Brain microvascular endothelial cell (primary cell): Measurements from ENCODE around the gene B4GALT5.

Experiments used
- DNase-seq: peaks from one replicate; pipeline ENCODE4 v3.0.0-alpha.2; 2020
- H3K27ac ChIP-seq: fragments of 250-450 bp; sonication (Bioruptor Pico); 2 replicates; pipeline ENCODE4 v1.5.1; 2020; ENCODE audit warnings: mild to moderate bottlenecking, moderate library complexity
- H3K27me3 ChIP-seq: fragments of 250-450 bp; sonication (Bioruptor Pico); replicated peaks from 2 replicates; pipeline ENCODE4 v1.5.1; 2020; ENCODE audit warnings: mild to moderate bottlenecking
- H3K36me3 ChIP-seq: fragments of 250-450 bp; sonication (Bioruptor Pico); replicated peaks from 2 replicates; pipeline ENCODE4 v1.5.1; 2020; ENCODE audit warnings: mild to moderate bottlenecking
- H3K4me3 ChIP-seq: 2 replicates; pipeline ENCODE4 v1.5.1; 2011; ENCODE audit warnings: low read depth, mild to moderate bottlenecking, control low read depth, low read length, moderate library complexity
- in situ Hi-C: cut with HindIII; loops from 2 replicates; pipeline ENCODE4 v1.10.0; 2017; ENCODE audit warnings: low sequenced_read_pairs, low pct_ligation_motif_present
- TF ChIP-seq, protein P1 (sequence below): IDR thresholded peaks from 2 replicates; pipeline ENCODE4 v1.5.1; 2011; ENCODE audit warnings: low read depth, mild to moderate bottlenecking, moderate library complexity, low read length, control low read depth, inconsistent platforms; ENCODE audit errors: missing control alignments

The B4GALT5 gene

GRCh38 chr20:49587111-49587570, 126.5 kb downstream of the B4GALT5 start:
- no peaks in the 10 kb centered on the region for H3K27me3 ChIP-seq
- no peaks in the 10 kb centered on the region for H3K36me3 ChIP-seq
- TF ChIP-seq, protein P1, sequence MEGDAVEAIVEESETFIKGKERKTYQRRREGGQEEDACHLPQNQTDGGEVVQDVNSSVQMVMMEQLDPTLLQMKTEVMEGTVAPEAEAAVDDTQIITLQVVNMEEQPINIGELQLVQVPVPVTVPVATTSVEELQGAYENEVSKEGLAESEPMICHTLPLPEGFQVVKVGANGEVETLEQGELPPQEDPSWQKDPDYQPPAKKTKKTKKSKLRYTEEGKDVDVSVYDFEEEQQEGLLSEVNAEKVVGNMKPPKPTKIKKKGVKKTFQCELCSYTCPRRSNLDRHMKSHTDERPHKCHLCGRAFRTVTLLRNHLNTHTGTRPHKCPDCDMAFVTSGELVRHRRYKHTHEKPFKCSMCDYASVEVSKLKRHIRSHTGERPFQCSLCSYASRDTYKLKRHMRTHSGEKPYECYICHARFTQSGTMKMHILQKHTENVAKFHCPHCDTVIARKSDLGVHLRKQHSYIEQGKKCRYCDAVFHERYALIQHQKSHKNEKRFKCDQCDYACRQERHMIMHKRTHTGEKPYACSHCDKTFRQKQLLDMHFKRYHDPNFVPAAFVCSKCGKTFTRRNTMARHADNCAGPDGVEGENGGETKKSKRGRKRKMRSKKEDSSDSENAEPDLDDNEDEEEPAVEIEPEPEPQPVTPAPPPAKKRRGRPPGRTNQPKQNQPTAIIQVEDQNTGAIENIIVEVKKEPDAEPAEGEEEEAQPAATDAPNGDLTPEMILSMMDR = no peak
- H3K27ac ChIP-seq = peak overlapping the region; percentile 56
- in situ Hi-C loops = no loop called here
- H3K4me3 ChIP-seq = no peak overlapping the region
- peak; percentile 66 for DNase-seq

DNA sequence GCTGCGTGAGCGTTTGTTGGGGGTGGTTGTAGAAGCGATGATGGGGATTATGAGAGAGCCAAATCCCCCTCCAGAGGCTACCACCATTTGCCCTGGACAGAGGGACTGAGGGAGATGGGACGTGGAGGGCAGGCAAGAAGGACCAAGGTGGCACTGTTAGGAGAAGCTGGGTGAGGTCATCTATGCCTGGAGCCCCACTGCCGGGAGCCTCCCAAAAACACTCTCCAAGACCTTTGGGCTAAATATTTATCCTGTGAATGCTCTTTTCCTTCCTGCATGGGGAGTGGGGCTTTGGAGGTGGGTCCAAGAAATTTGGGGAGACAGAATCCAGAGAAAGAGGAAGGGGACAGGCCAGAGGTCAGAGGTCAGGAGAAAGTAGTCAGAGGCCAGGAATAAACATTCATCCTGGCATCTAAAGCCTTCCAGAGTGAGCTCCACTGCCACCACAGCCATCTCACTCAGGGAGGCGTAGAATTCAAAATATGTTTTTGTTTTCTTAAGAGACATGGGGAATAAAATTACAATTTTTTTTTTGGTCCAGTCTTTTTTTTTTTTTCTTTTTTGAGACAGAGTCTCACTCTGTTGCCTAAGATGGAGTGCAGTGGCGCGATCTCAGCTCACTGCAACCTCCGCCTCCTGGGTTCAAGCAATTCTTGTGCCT, 128.0 kb downstream of the B4GALT5 start:
- Histone ChIP-seq H3K27me3 (no peaks in the 10 kb centered on the region), H3K4me3 (no peak overlapping the region), H3K36me3 (no peaks in the 10 kb centered on the region), H3K27ac (peak overlapping the region; percentile 34)
- TF ChIP-seq, protein P1 = no peak
- DNase-seq = no peak
- in situ Hi-C loops = no loop called here

- Histone ChIP-seq H3K27ac (peak overlapping the region; percentile 76), H3K4me3 (no peak overlapping the region), H3K36me3 (no peaks in the 10 kb centered on the region), H3K27me3 (no peaks in the 10 kb centered on the region)
- TF ChIP-seq, protein P1 = no peak
- in situ Hi-C loops = no loop called here
- no peak for DNase-seq
Observed at GRCh38 chr20:49584418-49585382, 129.0 kb downstream of the B4GALT5 start.

GRCh38 chr20:49583669-49584417, 129.8 kb downstream of the B4GALT5 start:
- Histone ChIP-seq H3K27me3 (no peaks in the 10 kb centered on the region), H3K36me3 (no peaks in the 10 kb centered on the region), H3K27ac (peak overlapping the region; percentile 76), H3K4me3 (no peak overlapping the region)
- peak; percentile 93 for DNase-seq
- in situ Hi-C loops = no loop called here
- TF ChIP-seq, protein P1 = peak; percentile 9

DNA sequence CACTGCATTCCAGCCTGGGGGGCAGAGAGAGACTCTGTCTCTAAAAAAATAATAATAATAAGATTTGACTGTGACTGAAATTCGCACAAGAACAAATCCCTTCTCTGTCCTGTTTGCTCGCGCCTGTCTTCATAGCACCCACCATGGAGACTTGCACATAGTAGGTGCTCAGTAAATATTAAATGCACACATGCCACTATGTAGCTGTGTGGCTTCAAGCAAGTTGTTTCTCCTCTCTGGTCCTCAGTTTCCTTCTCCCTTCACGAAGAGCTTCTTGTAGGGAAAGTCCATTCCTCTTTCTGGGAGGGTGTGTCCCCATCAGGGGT, 130.4 kb downstream of the B4GALT5 start:
- Histone ChIP-seq H3K36me3 (no peaks in the 10 kb centered on the region), H3K27me3 (no peaks in the 10 kb centered on the region), H3K4me3 (no peak overlapping the region), H3K27ac (peak overlapping the region; percentile 76)
- TF ChIP-seq, protein P1 = no peak
- no peak for DNase-seq
- in situ Hi-C loops = no loop called here
